ENCODE results near the gene AKAP13. TPM values are rescaled to one million over a fixed set of nuclear protein-coding genes. Genes with fewer than 3 reads are reported as not detected.
A peak's percentile ranks its signal among the peaks of the same experiment; 100 is the strongest.

Gene AKAP13
- total and polyA plus RNA-seq, 2 donors (not counting 1 experiment from before 2014, with no cell fraction given) = 73.8 to 358 TPM

- no CpG with 5 or more reads among the region's 1 CpG for WGBS (ENCODE audit: insufficient coverage)
- Histone ChIP-seq H4K20me1 (ENCODE audit: control insufficient read depth, insufficient read depth, low read length, poor library complexity, severe bottlenecking) (peaks cover 35% of the 10 kb centered on the region), H3K9me3 (ENCODE audit: control extremely low read depth in 1 of 3, control insufficient read depth in 2 of 3, insufficient read depth in 1 of 3, low read length in 2 of 3) (no peaks in the 10 kb centered on the region), H3K36me3 (replicated peaks in 1 of 2; ENCODE audit: control extremely low read depth in 1 of 2, control insufficient read depth in 1 of 2, extremely low read depth in 1 of 2, insufficient read depth in 2 of 2, low read length in 1 of 2) (peaks cover 0 to 20% of the 10 kb centered on the region in 2 experiments), H3K4me2 (replicated peaks; ENCODE audit: low read depth, low read length, poor library complexity, severe bottlenecking) (no peak overlapping the region), H3K79me2 (ENCODE audit: control insufficient read depth, insufficient read depth, low read length) (peaks cover 30% of the 10 kb centered on the region), H3K9ac (ENCODE audit: low read length) (no peak overlapping the region), H3K27ac (ENCODE audit: low read length in 2 of 2) (no peak overlapping the region), H3K4me3 (ENCODE audit: control extremely low read depth in 1 of 5, extremely low read depth in 1 of 5, insufficient read depth in 1 of 5, low read depth in 2 of 5, low read length in 4 of 5) (no peak overlapping the region), H3K4me1 (ENCODE audit: control insufficient read depth in 2 of 2, insufficient read depth in 2 of 2, low read length in 2 of 2) (peaks cover 28 to 33% of the 10 kb centered on the region in 2 donors), H3K27me3 (replicated peaks in 1 of 4; ENCODE audit: control extremely low read depth in 1 of 4, control insufficient read depth in 3 of 4, insufficient read depth in 4 of 4, low read length in 3 of 4) (no peaks in the 10 kb centered on the region), H2AFZ (ENCODE audit: insufficient read depth, low read depth, low read length, poor library complexity, severe bottlenecking) (no peak overlapping the region)
- ChIA-PET POLR2A (no interaction called here), CTCF (interaction anchor here (0.8 to 1.3 kb wide), 2 partner anchors 10 to 140 kb away, joined by 3 to 4 read pairs; no protein-coding TSS in a partner anchor)
- peak overlapping the region; percentile 34 for H3K27ac Mint-ChIP-seq
- intact Hi-C loops (cut with micrococcal nuclease) = no loop called here
- H3K4me1 Mint-ChIP-seq = peaks cover 54% of the 10 kb centered on the region
- TF ChIP-seq CTCF (IDR thresholded peaks at IDR 0.05) (no peak), EZH2 (IDR thresholded peaks at IDR 0.05; ENCODE audit: borderline replicate concordance, insufficient read depth, low read depth, low read length, poor library complexity, severe bottlenecking) (no peak)
- H3K4me3 Mint-ChIP-seq = no peak overlapping the region
- H3K27me3 Mint-ChIP-seq = no peaks in the 10 kb centered on the region
- ATAC-seq (ENCODE audit: low read depth) = peak; percentile 31
- DNase-seq = no peak
- no peaks in the 10 kb centered on the region for H3K9me3 Mint-ChIP-seq (ENCODE audit: insufficient read depth)
Measured at GRCh38 chr15:85625856-85626255, 245.5 kb downstream of the AKAP13 start.

DNA sequence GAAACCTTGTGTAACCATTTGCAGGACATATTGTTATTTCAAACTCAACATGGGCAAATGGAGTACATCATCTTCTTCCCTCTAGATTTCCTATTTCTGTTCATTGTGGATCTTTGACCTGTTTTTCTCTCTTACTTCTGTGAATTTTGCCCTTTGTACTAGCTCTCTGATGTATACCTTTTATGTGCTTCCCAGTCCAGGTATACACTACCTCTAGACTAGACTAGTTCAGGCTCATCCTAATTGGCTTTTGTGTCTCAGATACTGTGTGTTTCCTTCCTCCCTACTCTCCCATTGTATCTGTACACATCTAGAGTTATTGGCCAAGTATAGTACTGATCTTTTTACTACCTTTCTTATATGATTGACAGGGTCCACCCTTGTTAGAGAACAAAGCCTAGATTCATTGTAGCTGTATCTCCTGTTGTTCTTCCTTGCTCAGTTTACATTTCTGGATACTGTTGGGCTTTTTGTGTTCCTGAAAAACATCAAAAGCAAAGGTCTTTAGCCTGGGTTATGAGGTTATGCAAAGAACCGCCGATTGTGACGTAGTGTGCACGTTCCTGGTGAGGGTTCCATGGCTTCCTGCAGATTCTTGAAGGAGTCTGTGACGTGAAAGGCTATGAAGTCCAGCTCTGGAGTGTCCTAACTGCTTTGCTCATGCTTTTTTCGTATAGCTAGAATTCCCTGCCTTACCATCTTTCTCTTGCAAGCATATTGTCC, 247.0 kb downstream of the AKAP13 start:
- Histone ChIP-seq H3K4me2 (replicated peaks; ENCODE audit: low read depth, low read length, poor library complexity, severe bottlenecking) (no peak overlapping the region), H3K4me1 (ENCODE audit: control insufficient read depth in 2 of 2, insufficient read depth in 2 of 2, low read length in 2 of 2) (peaks cover 28 to 33% of the 10 kb centered on the region in 2 donors), H3K4me3 (ENCODE audit: control extremely low read depth in 1 of 5, extremely low read depth in 1 of 5, insufficient read depth in 1 of 5, low read depth in 2 of 5, low read length in 4 of 5) (no peak overlapping the region), H3K27me3 (replicated peaks in 1 of 4; ENCODE audit: control extremely low read depth in 1 of 4, control insufficient read depth in 3 of 4, insufficient read depth in 4 of 4, low read length in 3 of 4) (no peaks in the 10 kb centered on the region), H3K27ac (ENCODE audit: low read length in 2 of 2) (no peak overlapping the region), H3K9ac (ENCODE audit: low read length) (no peak overlapping the region), H3K9me3 (ENCODE audit: control extremely low read depth in 1 of 3, control insufficient read depth in 2 of 3, insufficient read depth in 1 of 3, low read length in 2 of 3) (no peaks in the 10 kb centered on the region), H2AFZ (ENCODE audit: insufficient read depth, low read depth, low read length, poor library complexity, severe bottlenecking) (no peak overlapping the region), H3K79me2 (ENCODE audit: control insufficient read depth, insufficient read depth, low read length) (peaks cover 29% of the 10 kb centered on the region), H3K36me3 (replicated peaks in 1 of 2; ENCODE audit: control extremely low read depth in 1 of 2, control insufficient read depth in 1 of 2, extremely low read depth in 1 of 2, insufficient read depth in 2 of 2, low read length in 1 of 2) (peaks cover 2 to 17% of the 10 kb centered on the region in 2 experiments), H4K20me1 (ENCODE audit: control insufficient read depth, insufficient read depth, low read length, poor library complexity, severe bottlenecking) (peaks cover 38% of the 10 kb centered on the region)
- Mint-ChIP-seq H3K9me3 (ENCODE audit: insufficient read depth) (no peaks in the 10 kb centered on the region), H3K4me3 (no peak overlapping the region), H3K27me3 (no peaks in the 10 kb centered on the region), H3K4me1 (peaks cover 50% of the 10 kb centered on the region), H3K27ac (no peak overlapping the region)
- TF ChIP-seq CTCF (IDR thresholded peaks at IDR 0.05) (no peak), EZH2 (IDR thresholded peaks at IDR 0.05; ENCODE audit: borderline replicate concordance, insufficient read depth, low read depth, low read length, poor library complexity, severe bottlenecking) (no peak)
- no peak for DNase-seq
- ChIA-PET CTCF (interaction anchor here (0.8 to 1.3 kb wide), 4 partner anchors 10 to 142 kb away, joined by 3 to 4 read pairs (median 4); no protein-coding TSS in a partner anchor), POLR2A (no interaction called here)
- intact Hi-C loops (cut with micrococcal nuclease) = no loop called here
- WGBS (ENCODE audit: insufficient coverage) = 98% methylated on average over 5 of the region's 6 CpGs
- no peak for ATAC-seq (ENCODE audit: low read depth)

Measured in B cell (primary cell).